Mucosa of gallbladder (tissue), 1 donor: Measurements from ENCODE around the gene APBB1IP. TPM values are rescaled to one million over a fixed set of nuclear protein-coding genes. Genes with fewer than 3 reads are reported as not detected.

Source experiments
- total RNA-seq: library from RNA; stranded (reverse); gene quantifications from one replicate; pipeline ENCODE4 v1.2.1, GENCODE V29; 2021
- donor health status: DM: no; HTN: no; CAD: no.

Gene APBB1IP
- total RNA-seq, 1 donor from 2014 or later: 40.1 TPM

Other genes with a start within 250 kb of the APBB1IP start
- not detected for gene GAD2, start 221.6 kb upstream of the APBB1IP start, total RNA-seq